BE2C (cell line): ENCODE results near the gene CALML4.
"Not testable (repeated sequence)": the region's sequence is repeated elsewhere in the genome, so short reads cannot be mapped to it uniquely, and the experiment has no call there.

Experiments used
- DNase-seq: peaks from one replicate; pipeline ENCODE4 v3.0.0-alpha.2; 2020
- H3K27me3 ChIP-seq: fragments of 250-450 bp; sonication (Bioruptor Pico); 2 replicates; pipeline ENCODE4 v1.5.1; 2020; ENCODE audit warnings: mild to moderate bottlenecking
- H3K36me3 ChIP-seq: fragments of 250-450 bp; sonication (Bioruptor Pico); 2 replicates; pipeline ENCODE4 v1.5.1; 2020; ENCODE audit warnings: mild to moderate bottlenecking
- H3K4me1 ChIP-seq: fragments of 250-450 bp; sonication (Bioruptor Pico); 2 replicates; pipeline ENCODE4 v1.5.1; 2020
- H3K4me3 ChIP-seq: 2 replicates; pipeline ENCODE4 v1.5.1; 2011; ENCODE audit warnings: low read depth, low read length
- H3K9me3 ChIP-seq: fragments of 250-450 bp; sonication (Bioruptor Pico); 2 replicates; pipeline ENCODE4 v1.5.1; 2020
- CTCF ChIP-seq: IDR thresholded peaks from 2 replicates; pipeline ENCODE4 v1.5.1; 2012; ENCODE audit warnings: mild to moderate bottlenecking, low read depth, low read length

CALML4 gene

GRCh38 chr15:68204361-68204760 lies 771 bp downstream of the CALML4 start:
- Histone ChIP-seq H3K9me3 (no peaks in the 10 kb centered on the region), H3K4me3 (no peak overlapping the region), H3K27me3 (no peaks in the 10 kb centered on the region), H3K36me3 (peaks cover 33% of the 10 kb centered on the region), H3K4me1 (peaks cover 8% of the 10 kb centered on the region)
- DNase-seq, result no peak
- no peak for TF ChIP-seq CTCF

GRCh38 chr15:68203956-68204355 lies 1.2 kb downstream of the CALML4 start:
- TF ChIP-seq CTCF, result no peak
- no peaks in the 10 kb centered on the region for H3K27me3 ChIP-seq
- no peak for DNase-seq
- peaks cover 29% of the 10 kb centered on the region for H3K36me3 ChIP-seq
- no peak overlapping the region for H3K4me3 ChIP-seq
- H3K9me3 ChIP-seq, result no peaks in the 10 kb centered on the region
- peaks cover 8% of the 10 kb centered on the region for H3K4me1 ChIP-seq

GRCh38 chr15:68203486-68203885 lies 1.6 kb downstream of the CALML4 start:
- TF ChIP-seq CTCF, result no peak
- H3K36me3 ChIP-seq, result peaks cover 27% of the 10 kb centered on the region
- H3K9me3 ChIP-seq, result no peaks in the 10 kb centered on the region
- peaks cover 8% of the 10 kb centered on the region for H3K4me1 ChIP-seq
- DNase-seq, result no peak
- no peaks in the 10 kb centered on the region for H3K27me3 ChIP-seq
- no peak overlapping the region for H3K4me3 ChIP-seq

GRCh38 chr15:68202994-68203393 lies 2.1 kb downstream of the CALML4 start:
- H3K36me3 ChIP-seq, result peaks cover 25% of the 10 kb centered on the region
- H3K4me3 ChIP-seq, H3K27me3 ChIP-seq, H3K9me3 ChIP-seq, DNase-seq, H3K4me1 ChIP-seq: not testable (repeated sequence)

GRCh38 chr15:68201879-68202261 lies 3.3 kb downstream of the CALML4 start:
- no peaks in the 10 kb centered on the region for H3K27me3 ChIP-seq
- DNase-seq, result no peak
- peaks cover 8% of the 10 kb centered on the region for H3K4me1 ChIP-seq
- H3K36me3 ChIP-seq, result peaks cover 29% of the 10 kb centered on the region
- no peaks in the 10 kb centered on the region for H3K9me3 ChIP-seq
- TF ChIP-seq CTCF, result no peak
- no peak overlapping the region for H3K4me3 ChIP-seq

- DNase-seq, result no peak
- Histone ChIP-seq H3K4me3 (no peak overlapping the region), H3K36me3 (peaks cover 31% of the 10 kb centered on the region), H3K4me1 (peaks cover 8% of the 10 kb centered on the region), H3K27me3 (no peaks in the 10 kb centered on the region), H3K9me3 (no peaks in the 10 kb centered on the region)
- no peak for TF ChIP-seq CTCF
Measured at GRCh38 chr15:68201153-68201878, 3.8 kb downstream of the CALML4 start.
